ENCODE data around the gene CCND1.

Gene CCND1

DNA sequence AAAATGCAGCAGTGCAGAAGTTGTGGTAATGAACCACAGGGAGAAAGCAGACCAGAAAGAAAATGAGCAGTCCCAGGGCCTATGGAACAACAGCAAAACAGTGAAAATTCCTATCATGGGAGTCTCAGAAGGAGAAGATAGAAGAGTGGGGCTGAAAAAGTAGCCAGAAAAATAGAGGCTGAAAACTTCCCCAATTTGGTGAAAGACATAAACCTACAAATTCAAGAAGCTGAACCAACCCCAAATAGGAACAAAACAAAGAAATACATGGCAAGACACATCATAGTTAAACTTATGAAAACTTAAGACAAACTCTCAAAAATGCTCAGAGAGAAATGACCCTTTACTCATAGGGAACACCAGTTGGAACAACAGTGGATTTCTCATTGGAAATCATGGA is 51.5 kb downstream of the CCND1 start:
- TF ChIP-seq, protein P1, sequence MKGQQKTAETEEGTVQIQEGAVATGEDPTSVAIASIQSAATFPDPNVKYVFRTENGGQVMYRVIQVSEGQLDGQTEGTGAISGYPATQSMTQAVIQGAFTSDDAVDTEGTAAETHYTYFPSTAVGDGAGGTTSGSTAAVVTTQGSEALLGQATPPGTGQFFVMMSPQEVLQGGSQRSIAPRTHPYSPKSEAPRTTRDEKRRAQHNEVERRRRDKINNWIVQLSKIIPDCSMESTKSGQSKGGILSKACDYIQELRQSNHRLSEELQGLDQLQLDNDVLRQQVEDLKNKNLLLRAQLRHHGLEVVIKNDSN (IDR thresholded peaks at IDR 0.05) = no peak
- TF ChIP-seq NFIC (IDR thresholded peaks at IDR 0.05) = no peak
- no peak for TF ChIP-seq TAF1 (IDR thresholded peaks at IDR 0.05; ENCODE audit: low read depth)
- no peak for TF ChIP-seq YY1 (IDR thresholded peaks at IDR 0.05; ENCODE audit: low read depth)
- TF ChIP-seq CREB1 (IDR thresholded peaks at IDR 0.05; ENCODE audit: low read depth) = no peak
- no peak for TF ChIP-seq FOXM1 (IDR thresholded peaks at IDR 0.05; ENCODE audit: borderline replicate concordance, low read depth)
- TF ChIP-seq, protein P2, sequence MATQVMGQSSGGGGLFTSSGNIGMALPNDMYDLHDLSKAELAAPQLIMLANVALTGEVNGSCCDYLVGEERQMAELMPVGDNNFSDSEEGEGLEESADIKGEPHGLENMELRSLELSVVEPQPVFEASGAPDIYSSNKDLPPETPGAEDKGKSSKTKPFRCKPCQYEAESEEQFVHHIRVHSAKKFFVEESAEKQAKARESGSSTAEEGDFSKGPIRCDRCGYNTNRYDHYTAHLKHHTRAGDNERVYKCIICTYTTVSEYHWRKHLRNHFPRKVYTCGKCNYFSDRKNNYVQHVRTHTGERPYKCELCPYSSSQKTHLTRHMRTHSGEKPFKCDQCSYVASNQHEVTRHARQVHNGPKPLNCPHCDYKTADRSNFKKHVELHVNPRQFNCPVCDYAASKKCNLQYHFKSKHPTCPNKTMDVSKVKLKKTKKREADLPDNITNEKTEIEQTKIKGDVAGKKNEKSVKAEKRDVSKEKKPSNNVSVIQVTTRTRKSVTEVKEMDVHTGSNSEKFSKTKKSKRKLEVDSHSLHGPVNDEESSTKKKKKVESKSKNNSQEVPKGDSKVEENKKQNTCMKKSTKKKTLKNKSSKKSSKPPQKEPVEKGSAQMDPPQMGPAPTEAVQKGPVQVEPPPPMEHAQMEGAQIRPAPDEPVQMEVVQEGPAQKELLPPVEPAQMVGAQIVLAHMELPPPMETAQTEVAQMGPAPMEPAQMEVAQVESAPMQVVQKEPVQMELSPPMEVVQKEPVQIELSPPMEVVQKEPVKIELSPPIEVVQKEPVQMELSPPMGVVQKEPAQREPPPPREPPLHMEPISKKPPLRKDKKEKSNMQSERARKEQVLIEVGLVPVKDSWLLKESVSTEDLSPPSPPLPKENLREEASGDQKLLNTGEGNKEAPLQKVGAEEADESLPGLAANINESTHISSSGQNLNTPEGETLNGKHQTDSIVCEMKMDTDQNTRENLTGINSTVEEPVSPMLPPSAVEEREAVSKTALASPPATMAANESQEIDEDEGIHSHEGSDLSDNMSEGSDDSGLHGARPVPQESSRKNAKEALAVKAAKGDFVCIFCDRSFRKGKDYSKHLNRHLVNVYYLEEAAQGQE (IDR thresholded peaks at IDR 0.05; ENCODE audit: low read depth) = no peak
- no peak for TF ChIP-seq TCF12 (IDR thresholded peaks at IDR 0.05; ENCODE audit: low read depth)

DNA sequence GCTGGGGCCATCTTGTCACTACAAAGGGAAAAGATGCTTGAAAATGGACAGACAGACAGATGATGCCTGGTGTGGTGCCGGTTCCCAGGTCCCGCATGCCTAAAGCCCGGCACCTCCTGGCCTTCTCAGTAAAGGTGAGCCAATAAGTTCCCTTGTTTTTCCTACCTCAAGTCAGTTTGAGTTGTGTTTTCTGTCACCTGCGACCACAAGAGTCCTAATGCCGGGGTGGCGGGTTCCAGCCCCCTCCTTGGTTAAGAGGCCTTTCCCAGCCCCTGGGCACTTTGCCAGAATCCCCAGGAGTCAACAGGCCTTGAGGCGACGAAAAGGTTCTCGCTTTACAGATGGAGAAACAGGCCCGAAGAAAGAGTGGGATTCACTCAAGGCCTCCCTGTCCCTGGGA is 53.8 kb downstream of the CCND1 start:
- TF ChIP-seq EGR1 (IDR thresholded peaks at IDR 0.05) (no peak), NFIC (IDR thresholded peaks at IDR 0.05) (0 out of 2 replicates have a peak, but pooled peaks have one; percentile 28)

DNA sequence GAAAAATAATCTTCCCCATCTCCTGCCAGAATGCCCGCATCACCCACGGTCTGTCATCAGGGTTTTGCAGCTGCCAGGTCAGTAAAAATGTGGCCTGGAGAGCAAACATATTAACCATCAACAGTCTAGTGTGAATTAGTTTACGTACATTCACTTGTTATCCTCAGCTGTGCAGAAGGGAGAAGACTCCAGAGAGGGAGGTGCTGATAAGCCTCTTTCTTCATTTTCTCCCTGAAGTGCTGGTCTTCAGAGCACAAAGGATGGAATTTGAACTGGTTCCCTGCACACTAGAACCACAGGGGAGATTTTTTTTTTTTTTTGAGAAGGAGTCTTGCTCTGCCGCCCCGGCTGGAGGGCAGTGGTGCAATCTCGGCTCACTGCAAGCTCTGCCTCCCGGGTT is 54.6 kb downstream of the CCND1 start:
- TF ChIP-seq TCF12 (IDR thresholded peaks at IDR 0.05; ENCODE audit: low read depth) (no peak), TEAD4 (IDR thresholded peaks at IDR 0.05) (no peak), FOXM1 (IDR thresholded peaks at IDR 0.05; ENCODE audit: borderline replicate concordance, low read depth) (no peak)
- TF ChIP-seq, protein P3, sequence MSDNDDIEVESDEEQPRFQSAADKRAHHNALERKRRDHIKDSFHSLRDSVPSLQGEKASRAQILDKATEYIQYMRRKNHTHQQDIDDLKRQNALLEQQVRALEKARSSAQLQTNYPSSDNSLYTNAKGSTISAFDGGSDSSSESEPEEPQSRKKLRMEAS (IDR thresholded peaks at IDR 0.05) = no peak

DNA sequence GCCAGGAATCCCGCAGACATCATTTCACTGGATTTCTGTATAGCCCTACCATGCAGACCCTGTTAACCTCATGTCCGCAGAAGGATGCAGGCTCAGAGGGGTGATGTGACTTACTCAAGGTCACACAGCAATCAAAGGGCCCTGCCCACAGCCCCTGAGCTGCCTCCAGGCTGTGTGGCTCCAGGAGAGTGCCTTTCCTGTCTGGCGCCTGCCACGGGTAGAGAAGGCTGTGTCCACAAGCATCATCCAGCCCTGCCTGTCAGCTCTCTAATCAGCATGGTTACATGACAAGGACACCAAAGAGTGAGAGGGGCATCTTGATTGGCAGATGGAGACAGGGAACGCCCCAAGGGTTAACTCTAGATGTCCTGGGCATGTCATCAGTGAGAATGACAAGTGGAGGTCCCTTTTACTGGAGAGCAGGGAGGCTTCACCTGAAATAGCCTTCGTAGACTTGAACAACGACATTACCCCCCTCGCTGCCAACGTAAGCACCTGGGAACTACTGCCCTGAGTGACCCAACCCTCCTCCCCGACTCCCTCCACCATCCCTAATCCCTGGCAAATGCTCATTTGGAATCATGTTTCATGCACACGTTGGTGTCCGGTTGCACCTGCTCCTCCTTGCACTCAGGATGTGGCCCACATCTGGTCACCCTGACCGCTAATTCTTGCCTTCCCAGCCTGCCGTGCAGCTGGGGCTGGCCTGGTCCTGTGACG is 56.0 kb downstream of the CCND1 start:
- TF ChIP-seq TEAD4 (IDR thresholded peaks at IDR 0.05) (0 out of 2 replicates have a peak, but pooled peaks have one; percentile 23), TAF1 (IDR thresholded peaks at IDR 0.05; ENCODE audit: low read depth) (no peak), EP300 (IDR thresholded peaks at IDR 0.05; ENCODE audit: borderline replicate concordance) (peak; percentile 76; the same call in 1 of the 2 replicates), CEBPB (IDR thresholded peaks at IDR 0.05) (peak; percentile 43; the same call in 1 of the 2 replicates), EGR1 (IDR thresholded peaks at IDR 0.05) (no peak), ZBTB7A (IDR thresholded peaks at IDR 0.05; ENCODE audit: low read depth) (no peak), TCF12 (IDR thresholded peaks at IDR 0.05; ENCODE audit: low read depth) (peak; percentile 85), FOXM1 (IDR thresholded peaks at IDR 0.05; ENCODE audit: borderline replicate concordance, low read depth) (no peak), CREB1 (IDR thresholded peaks at IDR 0.05; ENCODE audit: low read depth) (no peak), YY1 (IDR thresholded peaks at IDR 0.05; ENCODE audit: low read depth) (no peak), RAD21 (IDR thresholded peaks at IDR 0.05; ENCODE audit: low read depth) (no peak), NFIC (IDR thresholded peaks at IDR 0.05) (peak; percentile 59)
- TF ChIP-seq, protein P3 (IDR thresholded peaks at IDR 0.05) = peak; percentile 51; the same call in 1 of the 2 replicates
- TF ChIP-seq, protein P2 (IDR thresholded peaks at IDR 0.05; ENCODE audit: low read depth) = no peak
- TF ChIP-seq, protein P1 (IDR thresholded peaks at IDR 0.05) = no peak

DNA sequence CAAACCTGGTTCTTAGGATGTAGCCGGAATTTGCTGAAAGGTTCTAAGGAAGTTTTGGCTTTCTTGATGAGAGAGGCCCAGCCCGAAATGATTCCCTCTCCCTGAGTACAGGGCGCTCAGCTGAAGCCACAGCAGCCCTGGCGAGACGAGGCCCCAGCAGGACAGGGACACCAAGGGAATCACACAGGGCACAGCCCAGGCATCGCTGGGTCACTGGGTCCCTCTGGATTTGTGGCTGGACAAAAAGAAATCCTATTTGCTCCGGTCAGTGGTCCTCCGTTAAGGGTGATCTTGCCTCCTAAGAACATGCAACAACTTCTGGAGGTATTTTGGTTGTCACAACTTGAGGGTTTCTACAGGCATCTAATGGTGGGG is 56.5 kb downstream of the CCND1 start:
- TF ChIP-seq RAD21 (IDR thresholded peaks at IDR 0.05; ENCODE audit: low read depth) (no peak), FOXM1 (IDR thresholded peaks at IDR 0.05; ENCODE audit: borderline replicate concordance, low read depth) (no peak), NFIC (IDR thresholded peaks at IDR 0.05) (no peak), TEAD4 (IDR thresholded peaks at IDR 0.05) (no peak), CREB1 (IDR thresholded peaks at IDR 0.05; ENCODE audit: low read depth) (no peak), TAF1 (IDR thresholded peaks at IDR 0.05; ENCODE audit: low read depth) (no peak), CEBPB (IDR thresholded peaks at IDR 0.05) (no peak), ZBTB7A (IDR thresholded peaks at IDR 0.05; ENCODE audit: low read depth) (no peak), TCF12 (IDR thresholded peaks at IDR 0.05; ENCODE audit: low read depth) (no peak), YY1 (IDR thresholded peaks at IDR 0.05; ENCODE audit: low read depth) (no peak)
- TF ChIP-seq, protein P1 (IDR thresholded peaks at IDR 0.05) = no peak
- TF ChIP-seq, protein P2 (IDR thresholded peaks at IDR 0.05; ENCODE audit: low read depth) = no peak
- TF ChIP-seq, protein P3 (IDR thresholded peaks at IDR 0.05) = no peak

Measured in Ishikawa (cell line).